HCEC 1CT (cell line): ENCODE results near the gene IRS1.

Source experiments
- DNase-seq: peaks from one replicate; pipeline ENCODE4 v3.0.0-alpha.2; 2017

Gene IRS1

DNA sequence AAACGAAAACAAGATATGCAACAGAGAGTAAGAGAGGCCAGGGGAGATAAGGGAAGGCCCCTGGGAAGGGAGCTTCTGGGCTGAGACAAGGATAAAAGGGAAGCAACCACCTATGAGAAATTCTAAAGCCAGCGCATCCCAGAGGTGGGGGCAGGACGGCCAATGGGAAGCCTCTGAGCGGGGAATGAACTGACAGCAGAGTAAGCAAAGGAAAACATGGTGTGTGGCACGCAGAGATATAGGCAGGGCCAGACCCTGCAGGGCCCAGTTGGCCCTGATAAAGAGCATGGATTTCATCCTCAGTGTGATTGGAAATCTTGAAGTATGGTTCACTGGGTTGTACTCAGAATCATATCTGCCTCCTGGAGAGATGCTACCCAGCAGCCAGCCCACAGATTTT is 78.7 kb downstream of the IRS1 start:
- DNase-seq = no peak

DNA sequence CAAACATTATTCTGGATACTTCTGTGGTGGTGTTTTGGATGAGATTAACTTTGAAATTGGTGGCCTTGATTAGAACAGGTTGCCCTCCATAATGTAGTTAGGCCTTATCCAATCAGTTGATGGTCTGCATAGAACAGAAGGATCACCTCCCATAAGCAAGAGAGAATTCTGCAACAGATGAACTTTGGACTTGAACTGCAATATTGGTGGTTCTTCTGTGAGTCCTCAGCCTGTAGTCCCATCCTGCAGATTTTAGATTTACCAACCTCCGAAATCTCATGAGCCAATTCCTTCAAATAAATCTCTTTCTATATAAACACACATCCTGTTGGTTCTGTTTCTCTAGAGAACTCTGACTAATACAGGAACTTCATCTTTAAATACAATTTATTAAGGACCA is 81.9 kb downstream of the IRS1 start:
- DNase-seq = no peak

DNA sequence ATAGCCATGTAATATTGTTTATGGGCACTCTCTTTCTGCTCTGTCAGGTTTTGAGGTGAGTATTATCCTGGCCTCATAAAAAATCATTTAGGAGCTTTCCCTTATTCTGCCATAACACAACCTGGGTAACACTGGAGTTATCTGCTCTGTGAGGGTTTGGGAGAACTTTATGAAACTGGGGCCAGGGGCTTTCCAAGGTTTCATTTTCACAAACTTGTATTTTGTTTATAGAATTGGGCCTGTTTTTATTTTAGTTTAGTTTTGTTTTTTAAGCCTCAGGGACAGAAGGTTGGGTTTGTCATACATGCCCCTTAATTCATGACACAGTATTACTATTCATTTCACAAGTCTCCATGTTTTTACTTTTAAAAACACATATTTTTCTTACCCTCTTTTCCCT is 83.5 kb downstream of the IRS1 start:
- DNase-seq = no peak

DNA sequence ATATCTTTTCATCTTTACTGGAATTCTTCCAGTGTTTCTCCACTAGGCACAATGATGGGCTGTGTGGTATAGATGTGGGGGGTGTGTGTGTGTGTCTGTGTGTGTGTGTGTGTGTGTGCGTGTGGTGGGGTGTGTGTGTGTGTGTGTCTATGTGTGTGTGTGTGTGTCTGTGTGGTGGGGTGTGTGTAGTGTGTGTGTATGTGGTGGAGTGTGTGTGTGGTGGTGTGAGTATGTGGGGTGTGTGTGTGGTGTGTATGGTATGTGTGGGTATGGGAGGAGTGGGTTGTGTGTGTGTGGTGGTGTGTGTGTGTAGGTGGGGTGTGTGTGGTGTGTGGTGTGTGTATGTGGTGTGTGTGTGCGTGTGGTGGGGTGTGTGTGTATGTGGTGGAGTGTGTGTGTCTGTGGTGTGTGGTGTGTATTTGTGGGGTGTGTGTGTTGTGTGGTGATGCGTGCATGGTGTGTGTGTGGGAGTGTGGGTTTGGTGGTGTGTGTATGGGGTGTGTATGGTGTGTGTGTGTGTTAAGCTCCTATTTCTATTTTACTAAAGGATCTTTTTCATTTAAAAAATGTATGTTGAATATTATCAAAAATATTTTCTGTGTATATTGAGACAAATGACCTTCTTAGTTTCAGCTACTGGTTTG is 84.2 kb downstream of the IRS1 start:
- no peak for DNase-seq

DNA sequence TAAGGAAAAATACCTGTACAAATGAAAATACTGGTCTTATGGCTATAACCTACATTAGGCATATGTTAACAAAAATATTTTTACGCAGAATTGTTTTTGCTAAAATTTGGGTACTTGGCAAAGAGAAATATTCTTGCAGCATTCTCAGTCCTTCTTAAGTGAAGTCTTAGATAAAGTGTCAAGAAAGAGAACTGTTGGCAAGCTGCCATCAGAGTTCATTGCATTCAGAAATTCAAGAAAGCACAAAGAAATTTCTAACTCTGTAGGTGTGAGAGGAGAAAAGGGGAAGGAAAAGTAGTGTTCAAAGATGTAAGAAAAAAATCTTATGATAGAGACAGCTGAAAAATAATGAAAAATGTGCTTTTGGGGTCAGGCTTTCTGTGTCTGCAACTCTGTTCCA is 86.7 kb downstream of the IRS1 start:
- no peak for DNase-seq

DNA sequence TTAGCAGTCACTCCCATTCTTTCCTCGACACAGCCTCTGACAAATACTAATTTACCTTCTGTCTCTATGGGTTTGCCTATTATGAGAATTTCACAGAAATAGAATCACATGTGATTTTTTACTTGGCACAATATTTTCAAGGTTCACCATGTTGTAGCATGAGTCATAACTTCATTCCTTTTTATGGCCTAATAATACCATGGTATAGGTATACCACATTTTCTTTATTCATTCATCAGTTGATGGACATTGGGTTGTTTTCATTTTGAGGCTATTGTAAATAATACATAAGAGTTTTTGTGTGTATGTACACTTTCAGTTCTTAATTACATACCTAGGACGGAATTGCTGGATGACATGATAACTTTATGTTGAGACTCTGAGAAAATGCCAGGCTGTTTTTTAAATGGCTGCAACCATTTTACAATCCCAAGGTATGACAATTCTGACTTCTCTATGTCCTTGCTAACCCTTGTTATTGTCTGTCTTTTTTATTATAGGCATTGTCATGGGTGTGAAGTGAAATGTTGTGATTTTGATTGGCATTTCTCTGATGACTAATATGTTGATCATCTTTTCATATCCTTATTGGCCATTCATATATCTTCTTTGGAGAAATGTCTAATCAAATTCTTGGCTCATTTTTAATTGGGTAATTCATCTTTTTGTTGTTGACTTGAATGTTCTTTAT is 87.9 kb downstream of the IRS1 start:
- no peak for DNase-seq

DNA sequence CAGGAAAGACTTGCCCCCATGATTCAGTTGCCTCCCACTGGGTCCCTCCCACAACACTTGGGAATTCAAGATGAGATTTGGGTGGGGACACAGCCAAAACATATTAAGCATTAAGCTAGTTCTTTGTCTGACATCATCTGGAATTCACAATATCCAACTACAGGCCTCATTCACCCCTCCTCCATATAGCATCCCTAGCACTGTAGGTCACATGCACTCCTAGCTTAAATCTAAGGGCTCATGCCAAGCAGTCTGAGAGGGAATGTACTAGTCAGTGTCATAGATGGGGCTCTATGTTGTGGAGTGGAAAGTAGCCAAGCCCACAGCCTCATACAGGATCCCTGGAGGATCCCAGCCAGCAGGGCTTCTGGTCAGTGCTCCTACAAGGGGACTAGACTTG is 92.1 kb downstream of the IRS1 start:
- DNase-seq = no peak

DNA sequence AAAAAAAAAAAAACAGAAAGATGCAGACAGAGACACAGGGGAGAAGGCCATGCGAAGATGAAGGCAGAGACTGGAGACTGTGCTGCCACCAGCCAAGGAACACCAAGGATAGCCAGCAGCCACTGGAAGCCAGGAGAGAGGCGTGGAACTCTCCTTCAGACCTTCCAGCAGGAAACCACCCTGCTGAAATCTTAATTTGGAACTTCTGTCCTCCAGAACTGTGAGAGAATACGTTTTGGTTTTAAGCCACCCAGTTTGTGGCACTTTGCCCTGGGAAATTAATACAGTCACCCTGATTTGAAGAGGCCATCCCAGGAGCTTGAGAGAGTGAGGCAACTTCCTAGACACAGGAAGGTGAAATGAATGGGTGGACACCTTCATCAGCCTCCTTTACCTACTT is 93.7 kb downstream of the IRS1 start:
- DNase-seq = no peak

DNA sequence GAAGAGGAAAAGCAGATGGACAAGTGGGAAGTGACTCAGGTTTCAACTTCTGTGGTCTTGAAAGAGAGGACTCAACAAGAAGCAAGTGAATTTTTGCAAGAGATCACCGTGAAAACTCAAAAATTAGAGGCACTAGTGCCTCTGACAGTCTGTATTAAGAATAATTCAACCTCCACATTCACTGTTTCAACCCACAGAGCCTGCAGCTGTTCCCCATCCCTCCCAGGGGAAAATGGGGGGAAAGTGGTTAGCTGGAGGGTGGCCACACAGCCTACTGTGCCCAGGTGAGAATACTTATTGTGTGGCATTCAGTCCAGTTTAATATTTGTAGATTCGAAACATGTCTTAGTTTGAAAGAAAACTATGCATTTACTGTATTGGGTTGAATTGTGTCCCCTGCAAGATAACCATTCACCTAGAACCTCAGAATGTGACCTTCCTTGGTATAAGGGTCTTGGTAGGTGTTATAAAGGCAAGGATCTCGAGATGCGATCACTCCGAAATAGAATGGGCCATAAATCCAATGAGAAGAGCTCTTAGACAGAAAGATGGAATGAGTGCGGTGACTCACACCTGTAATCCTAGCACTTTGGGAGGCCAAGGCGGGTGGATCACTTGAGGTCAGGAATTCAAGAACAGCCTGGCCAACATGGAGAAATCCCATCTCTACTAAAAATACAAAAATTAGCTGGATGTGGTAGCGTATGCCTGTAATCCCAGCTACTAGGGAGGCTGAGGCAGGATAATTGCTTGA is 94.3 kb downstream of the IRS1 start:
- no peak for DNase-seq

DNA sequence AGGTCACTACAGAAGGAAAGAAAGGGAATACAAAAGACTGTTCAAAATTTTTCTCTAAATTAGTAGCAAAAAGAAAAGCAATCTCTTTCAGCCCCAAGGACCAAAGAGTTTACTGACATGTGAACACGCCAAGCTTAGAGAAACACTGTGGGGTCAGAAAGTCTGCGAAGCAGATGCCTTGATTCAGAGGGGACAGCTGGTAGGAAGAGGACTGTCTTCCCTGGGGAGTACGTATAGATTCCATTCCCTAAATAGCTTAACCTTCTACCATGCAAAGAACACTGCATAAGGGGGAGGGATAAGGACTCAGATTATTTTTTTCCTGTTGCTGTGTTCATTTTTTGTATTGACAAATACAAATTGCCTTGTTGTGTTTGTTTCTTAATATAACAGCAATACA is 96.1 kb downstream of the IRS1 start:
- no peak for DNase-seq

DNA sequence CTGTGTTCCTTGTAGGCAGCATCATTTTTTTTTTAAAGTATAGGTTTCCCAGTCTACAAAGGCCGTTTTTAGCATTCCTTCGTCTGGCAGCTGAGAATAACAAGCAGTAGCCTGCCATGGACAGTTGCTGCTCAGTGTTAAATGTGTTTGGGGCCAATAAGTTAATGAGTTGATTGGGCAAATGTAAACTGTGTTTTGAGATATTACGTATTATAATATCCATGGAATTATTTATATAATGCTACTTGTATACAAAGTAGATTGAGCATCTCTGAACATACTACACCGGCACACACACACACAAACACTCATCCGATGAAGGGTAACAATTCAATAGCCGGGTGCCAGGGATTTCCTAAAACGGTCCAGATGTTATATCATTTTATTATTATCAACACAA is 97.2 kb downstream of the IRS1 start:
- no peak for DNase-seq

DNA sequence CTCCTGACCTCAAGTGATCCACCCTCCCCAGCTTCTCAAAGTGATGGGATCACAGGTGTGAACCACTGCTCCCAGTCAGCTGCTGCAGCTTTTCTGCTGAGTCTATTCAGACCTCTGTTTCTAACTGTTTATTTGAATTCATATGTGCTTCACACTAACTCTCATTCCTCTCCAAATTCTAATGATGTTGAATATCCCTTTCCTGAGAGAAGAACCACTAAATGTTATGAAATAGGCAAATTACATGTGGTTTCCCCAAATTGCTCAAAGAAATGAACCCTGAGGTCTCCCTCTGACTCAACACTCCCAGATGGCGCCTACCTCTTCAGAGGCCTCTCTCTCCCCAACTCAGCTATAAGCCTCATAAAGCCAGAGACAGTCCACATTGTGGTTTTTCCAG is 98.6 kb downstream of the IRS1 start:
- DNase-seq = peak; percentile 99

DNA sequence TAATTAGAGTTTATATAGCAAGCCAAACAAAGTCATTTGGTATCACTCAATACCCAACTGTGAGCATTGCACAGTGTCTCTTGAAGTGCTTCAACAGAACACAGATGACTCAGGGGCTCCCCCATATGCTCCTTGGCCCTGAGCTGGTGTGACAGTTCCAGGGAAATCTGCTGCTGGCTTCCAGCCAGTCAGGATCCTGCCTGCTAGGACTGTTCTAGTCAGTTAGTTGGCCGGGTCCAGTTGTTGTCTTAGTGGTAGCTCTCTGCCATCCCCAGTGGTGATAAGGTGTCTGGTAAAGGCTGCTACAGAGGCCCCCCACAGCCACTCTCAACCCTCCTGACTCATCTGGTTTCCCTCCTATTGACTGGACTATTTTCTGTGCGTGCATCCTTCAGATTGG is 100.3 kb downstream of the IRS1 start:
- DNase-seq = peak; percentile 72

DNA sequence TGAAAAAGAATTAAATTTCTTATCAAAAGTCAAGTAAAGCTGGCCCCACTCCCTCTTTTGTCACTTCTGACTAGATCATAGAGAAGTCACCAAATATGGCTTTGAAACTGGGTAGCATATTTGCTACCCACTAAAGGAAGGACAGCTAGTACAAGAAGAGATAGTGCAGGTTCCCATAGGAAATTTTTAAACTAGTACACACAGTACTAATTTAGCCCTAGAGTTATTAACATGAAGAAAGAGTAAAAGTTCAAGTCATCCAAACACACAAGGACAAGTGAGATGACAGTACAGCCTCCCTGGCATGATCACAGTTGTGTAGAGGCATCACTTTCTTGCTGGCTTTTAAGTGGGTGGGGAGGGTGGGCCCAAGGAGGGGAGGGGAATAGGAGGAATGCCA is 100.9 kb downstream of the IRS1 start:
- DNase-seq = no peak

DNA sequence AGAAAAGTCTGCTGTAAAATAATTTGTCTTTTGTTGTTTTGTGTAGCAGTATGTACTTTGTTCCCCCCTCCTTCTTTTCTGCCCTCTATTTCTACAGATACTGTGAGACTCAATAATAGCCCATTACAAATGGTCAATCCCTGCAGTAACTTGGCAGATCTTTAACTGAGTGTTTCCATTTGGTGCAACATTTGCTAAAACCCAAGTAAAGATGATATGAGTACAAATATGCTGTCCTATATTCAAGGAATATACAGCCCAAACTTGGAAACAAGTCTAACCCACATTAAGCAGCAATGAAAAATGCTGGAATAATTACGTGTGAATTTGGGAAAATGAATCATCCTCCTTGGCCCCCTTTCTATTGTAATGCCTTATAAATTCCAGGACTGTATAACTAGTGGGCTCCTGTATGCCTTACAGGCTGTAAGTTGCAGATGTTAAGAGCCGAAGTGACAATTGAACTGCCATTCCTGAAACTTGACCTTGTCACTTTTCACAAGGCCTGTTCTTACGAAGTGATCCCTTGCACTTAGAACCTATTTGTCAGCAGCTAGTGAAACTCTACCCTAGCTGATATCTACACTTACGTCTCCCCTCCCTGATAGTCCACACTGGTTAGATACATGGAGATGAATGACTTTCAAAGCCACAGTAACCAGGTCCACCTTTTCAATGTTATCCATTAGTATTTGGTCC is 104.9 kb downstream of the IRS1 start:
- DNase-seq = no peak

DNA sequence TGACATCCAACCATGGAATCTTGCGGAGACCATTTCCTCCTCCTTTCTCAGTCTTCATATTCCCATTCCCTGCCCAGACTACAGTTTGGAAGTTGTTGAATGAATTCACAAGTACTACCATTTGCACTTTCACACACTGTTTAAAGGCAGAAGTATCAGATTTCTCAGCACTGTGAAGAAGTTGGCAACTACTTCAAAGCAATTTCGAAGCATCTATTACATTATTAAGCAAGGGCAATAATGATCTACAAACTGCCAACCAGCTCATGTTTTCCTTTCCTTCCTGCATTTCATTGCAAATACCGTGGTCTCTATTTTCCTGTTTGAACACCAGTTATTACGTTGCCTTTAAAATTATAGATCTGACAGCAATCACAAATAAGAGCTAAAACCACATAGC is 105.5 kb downstream of the IRS1 start:
- DNase-seq = no peak

DNA sequence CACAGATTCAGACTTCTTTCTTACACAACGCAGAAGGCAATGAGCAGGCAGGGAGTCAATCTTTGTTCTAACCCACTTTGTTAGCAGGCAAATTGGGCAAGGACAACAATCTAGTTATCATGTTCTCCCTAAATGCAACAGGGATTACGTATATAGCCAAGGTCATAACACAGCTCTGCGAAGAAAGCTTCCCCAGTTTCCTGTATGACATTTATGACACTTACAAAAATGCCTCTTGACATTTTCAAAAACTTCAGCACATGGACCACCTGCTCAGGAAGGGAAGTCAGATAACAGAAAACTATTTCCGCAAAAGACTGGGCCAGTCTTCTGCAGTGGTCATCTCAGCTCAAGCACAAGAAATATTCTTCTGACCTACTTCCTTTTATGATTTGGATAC is 106.1 kb downstream of the IRS1 start:
- DNase-seq = no peak

DNA sequence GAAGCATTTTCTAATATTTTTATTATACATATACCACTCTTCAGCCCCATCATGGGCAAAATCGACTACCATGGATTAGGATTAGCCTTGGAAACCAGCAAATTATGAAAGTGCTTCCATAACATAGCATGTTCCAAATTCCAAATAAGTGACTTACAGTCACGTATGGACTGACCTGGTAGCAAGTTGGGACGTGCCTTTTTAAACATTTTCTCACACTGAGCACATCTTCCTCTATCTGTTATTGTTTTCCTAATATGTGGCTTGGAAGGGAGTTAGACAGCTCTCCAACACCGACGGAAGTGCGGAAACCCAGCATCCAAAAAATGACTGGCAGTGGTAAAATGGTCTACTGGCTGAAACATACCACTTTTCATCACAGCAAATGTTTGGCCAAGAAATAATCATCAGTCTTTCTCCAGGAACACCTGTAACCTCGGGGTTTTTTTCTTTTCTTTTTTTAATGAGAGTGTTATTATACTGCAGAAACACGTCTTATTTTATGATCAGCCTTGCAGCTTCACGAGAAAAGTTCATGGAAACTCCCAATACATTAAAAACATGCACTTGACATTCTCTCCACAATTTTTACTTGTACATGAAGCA is 107.0 kb downstream of the IRS1 start:
- no peak for DNase-seq

DNA sequence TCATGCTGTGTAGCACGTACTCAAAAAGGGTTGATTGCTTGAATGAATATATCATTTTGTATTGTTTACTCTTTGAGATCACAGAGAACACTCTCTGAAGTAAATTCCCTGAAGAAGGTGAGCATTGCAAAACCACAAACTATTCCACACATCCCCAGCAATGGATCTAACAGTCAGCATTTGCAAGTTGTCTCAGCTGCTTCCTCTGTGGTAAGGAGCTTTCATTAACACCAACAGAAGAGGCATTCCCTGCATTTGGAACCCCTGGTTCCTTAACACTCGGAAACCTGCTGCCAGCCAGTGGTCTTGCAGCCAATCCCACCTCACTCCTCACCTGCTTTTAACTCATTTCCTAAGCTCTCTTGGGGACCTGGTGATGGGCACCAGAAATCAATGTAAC is 108.4 kb downstream of the IRS1 start:
- no peak for DNase-seq

DNA sequence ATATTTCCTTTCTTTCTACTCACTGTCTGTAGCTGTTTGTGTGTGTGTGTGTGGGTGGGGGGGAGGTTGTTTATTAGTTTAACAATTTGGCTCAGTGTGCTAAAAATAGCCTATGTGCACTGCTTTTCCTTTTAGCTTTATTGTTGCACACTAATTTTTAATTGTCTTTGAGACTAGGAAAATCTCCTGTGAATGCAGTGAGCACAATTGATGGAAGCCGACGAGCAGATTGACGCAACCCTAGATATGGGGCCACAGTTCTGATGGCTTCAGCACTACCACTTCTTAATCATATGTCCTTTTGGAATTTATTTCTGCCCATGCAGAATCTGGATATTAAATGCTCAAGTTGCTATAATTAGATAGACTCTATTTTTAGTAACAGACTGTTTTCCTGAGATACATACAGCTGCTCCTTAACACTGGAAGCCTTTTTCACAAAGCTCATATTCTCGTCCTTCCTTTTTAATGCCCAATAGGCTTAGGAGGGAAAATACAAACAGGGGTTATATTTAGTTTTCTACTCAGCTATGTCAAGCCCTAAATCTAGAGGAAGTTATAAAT is 109.1 kb downstream of the IRS1 start:
- no peak for DNase-seq

DNA sequence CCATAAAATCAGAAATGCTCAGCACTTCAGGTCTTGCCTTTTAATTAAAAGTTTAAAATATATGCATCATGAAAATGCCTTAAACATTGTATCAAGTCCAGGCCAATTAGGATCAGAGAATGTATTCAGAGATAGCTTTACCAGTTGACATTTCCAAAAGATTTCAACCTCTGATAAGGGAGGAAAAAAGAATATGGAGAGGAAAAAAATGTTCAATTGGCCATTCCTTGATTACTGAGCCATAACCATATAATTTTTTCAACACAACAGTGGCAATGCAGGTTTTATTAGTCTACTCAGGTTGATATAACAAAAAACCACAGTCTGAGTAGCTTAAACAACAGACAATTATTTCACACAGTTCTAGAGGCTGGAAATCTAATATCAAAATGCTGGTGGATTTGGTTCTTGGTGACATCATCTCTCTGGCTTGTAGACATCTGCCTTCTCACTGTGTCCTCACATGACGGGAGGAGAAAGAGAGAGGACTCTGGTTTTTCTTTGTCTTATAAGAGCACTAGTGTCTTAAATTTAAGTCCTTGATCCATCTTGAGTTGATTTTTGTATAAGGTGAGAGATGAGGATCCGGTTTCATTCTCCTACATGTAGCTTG is 111.9 kb downstream of the IRS1 start:
- no peak for DNase-seq

DNA sequence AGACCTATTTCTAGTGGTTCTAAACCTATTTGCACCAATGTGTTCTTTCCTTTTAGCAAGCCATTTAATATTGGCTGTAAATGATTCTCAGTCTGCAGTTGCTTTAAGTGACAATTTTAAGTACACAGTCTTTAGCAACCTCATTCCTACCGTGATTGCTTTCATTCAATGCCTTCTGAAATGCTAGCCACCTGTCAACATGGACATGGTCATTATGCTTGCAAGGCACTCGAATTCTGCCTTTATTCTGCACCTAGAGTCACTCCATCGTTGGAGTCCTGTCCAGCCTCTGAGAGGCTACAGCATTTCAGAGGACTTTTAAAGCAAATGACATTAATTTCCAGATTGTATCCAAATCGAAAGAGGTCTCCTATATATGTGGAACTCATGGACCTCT is 115.1 kb downstream of the IRS1 start:
- no peak for DNase-seq
